ENCODE results near the gene PTPRS.
A peak's percentile ranks its signal among the peaks of the same experiment; 100 is the strongest.

DNA sequence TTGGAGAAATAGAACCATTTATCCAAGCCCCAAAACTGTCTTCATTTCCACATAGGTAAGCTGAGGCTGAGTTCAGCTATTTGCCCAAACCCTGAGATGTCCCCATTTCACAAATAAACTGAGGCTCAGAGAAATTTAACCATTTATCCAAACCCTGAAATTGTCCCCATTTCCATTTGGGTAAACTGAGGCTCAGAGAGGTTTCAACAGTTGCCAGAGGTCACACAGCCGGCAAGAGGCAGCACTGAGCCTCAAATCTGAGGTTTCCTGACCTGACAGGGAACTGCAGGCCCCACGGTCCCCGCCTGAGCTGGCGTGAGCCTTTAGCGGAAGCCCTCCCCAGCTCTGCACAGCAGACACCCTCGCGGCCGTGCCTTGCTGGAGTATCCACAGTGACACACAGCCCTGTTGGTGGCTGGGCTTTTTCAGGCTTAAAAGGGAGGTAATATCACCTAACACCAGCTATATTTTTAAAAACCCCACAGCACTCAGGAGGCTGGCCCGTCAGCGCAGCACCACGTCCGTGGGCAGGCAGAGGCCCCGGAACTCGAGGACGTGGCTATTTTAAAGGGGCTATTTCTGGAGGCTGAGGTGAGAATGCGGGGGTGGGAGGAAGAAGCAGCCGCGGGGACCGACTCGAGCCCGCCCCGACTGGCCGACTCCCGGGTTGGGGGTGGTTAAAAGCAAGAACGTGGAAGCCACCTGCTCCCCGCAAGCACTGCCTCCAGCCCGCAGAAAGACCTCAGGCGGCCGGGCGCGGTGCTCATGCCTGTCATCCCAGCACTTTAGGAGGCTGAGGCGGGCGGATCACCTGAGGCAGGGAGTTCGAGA is 18.5 kb downstream of the PTPRS start:
- TF ChIP-seq, protein P1, sequence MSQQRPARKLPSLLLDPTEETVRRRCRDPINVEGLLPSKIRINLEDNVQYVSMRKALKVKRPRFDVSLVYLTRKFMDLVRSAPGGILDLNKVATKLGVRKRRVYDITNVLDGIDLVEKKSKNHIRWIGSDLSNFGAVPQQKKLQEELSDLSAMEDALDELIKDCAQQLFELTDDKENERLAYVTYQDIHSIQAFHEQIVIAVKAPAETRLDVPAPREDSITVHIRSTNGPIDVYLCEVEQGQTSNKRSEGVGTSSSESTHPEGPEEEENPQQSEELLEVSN (IDR thresholded peaks at IDR 0.05) = no peak
- TF ChIP-seq EP300 (IDR thresholded peaks at IDR 0.05; ENCODE audit: borderline replicate concordance in 1 of 2, low read depth in 2 of 2, low read length in 2 of 2) (no peak), GABPA (IDR thresholded peaks at IDR 0.05; ENCODE audit: borderline replicate concordance, insufficient read depth, low read length) (no peak), EGR1 (IDR thresholded peaks at IDR 0.05; ENCODE audit: borderline replicate concordance, low read depth, low read length) (peak; percentile 9; the same call in 1 of the 2 replicates), HDAC2 (IDR thresholded peaks at IDR 0.05; ENCODE audit: borderline replicate concordance in 1 of 2, low read depth in 2 of 2, low read length in 2 of 2) (no peak), JUND (IDR thresholded peaks at IDR 0.05; ENCODE audit: low read length) (no peak), JUN (IDR thresholded peaks at IDR 0.05; ENCODE audit: low read depth, low read length) (no peak), SP1 (IDR thresholded peaks at IDR 0.05; ENCODE audit: low read depth, low read length) (no peak), CHD1 (IDR thresholded peaks at IDR 0.05; ENCODE audit: low read depth, low read length) (no peak), NRF1 (IDR thresholded peaks at IDR 0.05; ENCODE audit: low read depth, low read length) (no peak)
- TF ChIP-seq, protein P2, sequence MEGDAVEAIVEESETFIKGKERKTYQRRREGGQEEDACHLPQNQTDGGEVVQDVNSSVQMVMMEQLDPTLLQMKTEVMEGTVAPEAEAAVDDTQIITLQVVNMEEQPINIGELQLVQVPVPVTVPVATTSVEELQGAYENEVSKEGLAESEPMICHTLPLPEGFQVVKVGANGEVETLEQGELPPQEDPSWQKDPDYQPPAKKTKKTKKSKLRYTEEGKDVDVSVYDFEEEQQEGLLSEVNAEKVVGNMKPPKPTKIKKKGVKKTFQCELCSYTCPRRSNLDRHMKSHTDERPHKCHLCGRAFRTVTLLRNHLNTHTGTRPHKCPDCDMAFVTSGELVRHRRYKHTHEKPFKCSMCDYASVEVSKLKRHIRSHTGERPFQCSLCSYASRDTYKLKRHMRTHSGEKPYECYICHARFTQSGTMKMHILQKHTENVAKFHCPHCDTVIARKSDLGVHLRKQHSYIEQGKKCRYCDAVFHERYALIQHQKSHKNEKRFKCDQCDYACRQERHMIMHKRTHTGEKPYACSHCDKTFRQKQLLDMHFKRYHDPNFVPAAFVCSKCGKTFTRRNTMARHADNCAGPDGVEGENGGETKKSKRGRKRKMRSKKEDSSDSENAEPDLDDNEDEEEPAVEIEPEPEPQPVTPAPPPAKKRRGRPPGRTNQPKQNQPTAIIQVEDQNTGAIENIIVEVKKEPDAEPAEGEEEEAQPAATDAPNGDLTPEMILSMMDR (IDR thresholded peaks at IDR 0.05; ENCODE audit: control extremely low read depth in 1 of 3, insufficient read depth in 1 of 3, low read depth in 1 of 3, low read length in 3 of 3) = no peak

Measured in H1 (cell line).